ENCODE data around the gene SPOCD1.

- no peak for TF ChIP-seq CTCF (IDR thresholded peaks at IDR 0.05)
- no peak for TF ChIP-seq POLR2A (IDR thresholded peaks at IDR 0.05)
- TF ChIP-seq POLR2AphosphoS5 (IDR thresholded peaks at IDR 0.05), result no peak
Measured at GRCh38 chr1:31764312-31765040, 51.3 kb downstream of the SPOCD1 start, which contains the start of gene ADGRB2.

All from transverse colon (tissue), 4 donors.